H9 (cell line): ENCODE measurements around the gene OSBPL8. TPM values are rescaled to one million over a fixed set of nuclear protein-coding genes. Genes with fewer than 3 reads are reported as not detected.
"Not testable (repeated sequence)": the region's sequence is repeated elsewhere in the genome, so short reads cannot be mapped to it uniquely, and the experiment has no call there.

Source experiments
- DNase-seq: peaks from one replicate; pipeline ENCODE4 v3.0.0-alpha.2; 2017
- H2AFZ ChIP-seq: one replicate; pipeline ENCODE4 v1.6.1; 2013; ENCODE audit warnings: mild to moderate bottlenecking, low read length, control low read depth, moderate library complexity
- H2AK5ac ChIP-seq: 2 replicates; pipeline ENCODE4 v1.6.1; 2013; ENCODE audit warnings: low read length, control low read depth, mixed read lengths; ENCODE audit not compliant: insufficient read length
- H2BK120ac ChIP-seq: one replicate; pipeline ENCODE4 v1.6.1; 2013; ENCODE audit warnings: low read depth, mild to moderate bottlenecking, low read length, control low read depth, inconsistent platforms; ENCODE audit not compliant: poor library complexity, severe bottlenecking
- H2BK12ac ChIP-seq: 2 replicates; pipeline ENCODE4 v1.6.1; 2013; ENCODE audit warnings: low read length, control low read depth, mixed read lengths, low read depth; ENCODE audit not compliant: insufficient read length
- H2BK15ac ChIP-seq: 2 replicates; pipeline ENCODE4 v1.6.1; 2013; ENCODE audit warnings: low read depth, low read length, control low read depth
- H2BK20ac ChIP-seq: one replicate; pipeline ENCODE4 v1.6.1; 2013; ENCODE audit warnings: low read depth, mild to moderate bottlenecking, low read length, control low read depth, inconsistent platforms; ENCODE audit not compliant: poor library complexity, severe bottlenecking
- H2BK5ac ChIP-seq: 2 replicates; pipeline ENCODE4 v1.6.1; 2013; ENCODE audit warnings: low read length, control low read depth, mixed read lengths; ENCODE audit not compliant: insufficient read length
- H3K14ac ChIP-seq: 2 replicates; pipeline ENCODE4 v1.6.1; 2013; ENCODE audit warnings: low read length, control low read depth; ENCODE audit not compliant: insufficient read depth
- H3K18ac ChIP-seq: 2 replicates; pipeline ENCODE4 v1.6.1; 2013; ENCODE audit warnings: low read depth, mild to moderate bottlenecking, mixed read lengths, low read length, control low read depth; ENCODE audit not compliant: insufficient read length
- H3K23ac ChIP-seq: 2 replicates; pipeline ENCODE4 v1.6.1; 2013; ENCODE audit warnings: low read length, control low read depth, mixed read lengths, low read depth; ENCODE audit not compliant: insufficient read length
- H3K23me2 ChIP-seq: 2 replicates; pipeline ENCODE4 v1.6.1; 2013; ENCODE audit warnings: low read depth, mild to moderate bottlenecking, mixed read lengths, low read length, control low read depth; ENCODE audit not compliant: insufficient read length, poor library complexity, severe bottlenecking
- H3K27ac ChIP-seq: 2 replicates; pipeline ENCODE4 v1.5.1; 2013; ENCODE audit warnings: low read length, control low read depth, mixed read lengths, low read depth; ENCODE audit not compliant: insufficient read length
- H3K27me3 ChIP-seq: 2 replicates; pipeline ENCODE4 v1.6.1; 2013; ENCODE audit warnings: low read length, control low read depth, inconsistent platforms; ENCODE audit not compliant: insufficient read depth
- H3K4ac ChIP-seq: 2 replicates; pipeline ENCODE4 v1.6.1; 2013; ENCODE audit warnings: low read depth, mild to moderate bottlenecking, control low read depth, inconsistent platforms, low read length, moderate library complexity
- H3K4me1 ChIP-seq: 2 replicates; pipeline ENCODE4 v1.6.1; 2013; ENCODE audit warnings: low read length, control low read depth, inconsistent platforms; ENCODE audit not compliant: insufficient read depth
- H3K4me2 ChIP-seq: 2 replicates; pipeline ENCODE4 v1.6.1; 2013; ENCODE audit warnings: low read length, control low read depth, mixed read lengths; ENCODE audit not compliant: insufficient read length, insufficient read depth
- H3K56ac ChIP-seq: 2 replicates; pipeline ENCODE4 v1.6.1; 2013; ENCODE audit warnings: low read depth, mild to moderate bottlenecking, mixed read lengths, low read length, control low read depth; ENCODE audit not compliant: insufficient read length
- H3K79me1 ChIP-seq: 2 replicates; pipeline ENCODE4 v1.6.1; 2013; ENCODE audit warnings: low read depth, mild to moderate bottlenecking, moderate library complexity, low read length, control low read depth, inconsistent platforms; ENCODE audit not compliant: insufficient read depth, poor library complexity, severe bottlenecking
- H3K79me2 ChIP-seq: 2 replicates; pipeline ENCODE4 v1.6.1; 2013; ENCODE audit warnings: low read length, control low read depth, inconsistent platforms; ENCODE audit not compliant: insufficient read depth
- H3K9ac ChIP-seq: 2 replicates; pipeline ENCODE4 v1.6.1; 2013; ENCODE audit warnings: low read length, control low read depth, mixed read lengths; ENCODE audit not compliant: insufficient read length; ENCODE audit errors: extremely low read depth
- H3K9me3 ChIP-seq: one replicate; pipeline ENCODE4 v1.6.1; 2013; ENCODE audit warnings: low read depth, low read length, inconsistent platforms; ENCODE audit not compliant: control insufficient read depth
- H3T11ph ChIP-seq: one replicate; pipeline ENCODE4 v1.6.1; 2013; ENCODE audit warnings: mild to moderate bottlenecking, low read length, control low read depth, inconsistent platforms
- H4K20me1 ChIP-seq: one replicate; pipeline ENCODE4 v1.6.1; 2013; ENCODE audit not compliant: control insufficient read depth, insufficient read length, insufficient read depth
- H4K5ac ChIP-seq: 2 replicates; pipeline ENCODE4 v1.6.1; 2013; ENCODE audit warnings: low read depth, mild to moderate bottlenecking, mixed read lengths, low read length, control low read depth; ENCODE audit not compliant: insufficient read length
- H4K8ac ChIP-seq: replicated peaks from 2 replicates; pipeline ENCODE4 v1.6.1; 2013; ENCODE audit warnings: low read length, control low read depth, mixed read lengths, low read depth; ENCODE audit not compliant: insufficient read length
- H4K91ac ChIP-seq: 2 replicates; pipeline ENCODE4 v1.6.1; 2013; ENCODE audit warnings: low read depth, mild to moderate bottlenecking, moderate library complexity, mixed read lengths, low read length, control low read depth; ENCODE audit not compliant: insufficient read length
- H3K27ac Mint-ChIP-seq, 3 experiments: 2 replicates in 2 of 3; 3 replicates in 1 of 3; pipeline ENCODE4 v1.8.0; 2020 to 2021; ENCODE audit warnings: mixed read lengths in 3 of 3, mild to moderate bottlenecking in 1 of 3, moderate library complexity in 1 of 3
- H3K27me3 Mint-ChIP-seq: 2 replicates; pipeline ENCODE4 v1.8.0; 2021; ENCODE audit warnings: low read depth, mild to moderate bottlenecking, moderate library complexity, mixed read lengths
- H3K36me3 Mint-ChIP-seq, 3 experiments: 2 replicates in 2 of 3; 3 replicates in 1 of 3; pipeline ENCODE4 v1.8.0; 2020 to 2021; ENCODE audit warnings: low read depth in 3 of 3, mixed read lengths in 3 of 3; ENCODE audit not compliant: insufficient read depth in 1 of 3
- H3K4me1 Mint-ChIP-seq, 2 experiments: 2 replicates each; pipeline ENCODE4 v1.8.0; 2020; ENCODE audit warnings: mixed read lengths in 2 of 2
- H3K4me3 Mint-ChIP-seq, 2 experiments: 2 replicates in 1 of 2; 3 replicates in 1 of 2; pipeline ENCODE4 v1.8.0; 2020 to 2021; ENCODE audit warnings: mild to moderate bottlenecking in 2 of 2, mixed read lengths in 2 of 2, moderate library complexity in 1 of 2
- H3K9me3 Mint-ChIP-seq, 2 experiments: 2 replicates in 1 of 2; 3 replicates in 1 of 2; pipeline ENCODE4 v1.8.0; 2020; ENCODE audit warnings: mild to moderate bottlenecking in 2 of 2, mixed read lengths in 2 of 2, moderate library complexity in 1 of 2
- CTCF ChIP-seq: fragments of 200-600 bp; sonication (generic); conservative IDR thresholded peaks from 3 replicates; pipeline ENCODE4 v1.8.0; 2021; ENCODE audit warnings: antibody characterized with exemption, mild to moderate bottlenecking
- WGBS: extraction: QIAGEN DNeasy Blood & Tissue Kit; methylation state at CpG from one replicate; pipeline ENCODE4 v1.1.7; 2013; ENCODE audit warnings: missing lambda C conversion rate, low lambda C conversion rate, mixed read lengths; ENCODE audit not compliant: insufficient read length; ENCODE audit errors: extremely low coverage; 5-methylcytosine and 5-hydroxymethylcytosine counted together
- total RNA-seq: library from RNA; stranded (reverse); gene quantifications from 2 replicates; pipeline ENCODE4 v1.2.1, GENCODE V29; 2021

Gene OSBPL8
- total RNA-seq, 1 experiment from 2014 or later = 61.2 TPM

- no peaks in the 10 kb centered on the region for H3K9me3 ChIP-seq
- H3K56ac ChIP-seq = no peak overlapping the region
- H3K4ac ChIP-seq = no peak overlapping the region
- Mint-ChIP-seq H3K9me3 (no peaks in the 10 kb centered on the region), H3K4me1 (no peaks in the 10 kb centered on the region; a peak in 1 of 4 replicates), H3K36me3 (peaks cover 24 to 54% (median 54%) of the 10 kb centered on the region in 3 experiments), H3K27me3 (no peaks in the 10 kb centered on the region), H3K4me3 (no peak overlapping the region), H3K27ac (no peak overlapping the region)
- no peaks in the 10 kb centered on the region for H3K23me2 ChIP-seq
- no peak overlapping the region for H2BK12ac ChIP-seq
- H2BK15ac ChIP-seq = no peak overlapping the region
- no peaks in the 10 kb centered on the region for H3K79me1 ChIP-seq
- H3K9ac ChIP-seq = no peak overlapping the region
- H4K20me1 ChIP-seq = no peaks in the 10 kb centered on the region
- H3K4me1 ChIP-seq = no peaks in the 10 kb centered on the region
- no peak overlapping the region for H4K5ac ChIP-seq
- H3T11ph ChIP-seq = no peak overlapping the region
- no peak overlapping the region for H4K91ac ChIP-seq
- no peaks in the 10 kb centered on the region for H3K79me2 ChIP-seq
- H2AFZ ChIP-seq = no peak overlapping the region
- H3K14ac ChIP-seq = no peak overlapping the region
- no peak overlapping the region for H3K23ac ChIP-seq
- no peak for DNase-seq
- no CpG with 5 or more reads among the region's 1 CpG for WGBS
- H2BK20ac ChIP-seq = no peak overlapping the region
- H3K4me2 ChIP-seq = no peak overlapping the region
- TF ChIP-seq CTCF = no peak
- H2BK120ac ChIP-seq = no peak overlapping the region
- H2AK5ac ChIP-seq = no peak overlapping the region
- no peak overlapping the region for H3K18ac ChIP-seq
- no peak overlapping the region for H3K27ac ChIP-seq
- no peak overlapping the region for H4K8ac ChIP-seq
- H2BK5ac ChIP-seq = no peak overlapping the region
- no peaks in the 10 kb centered on the region for H3K27me3 ChIP-seq
These were observed 193.4 kb downstream of the OSBPL8 start for GRCh38 chr12:76366163-76366562.

GRCh38 chr12:76364131-76364530 is 195.4 kb downstream of the OSBPL8 start:
- H3K27me3 Mint-ChIP-seq, H4K91ac ChIP-seq: not testable (repeated sequence)
- WGBS = no CpG with 5 or more reads among the region's 5 CpGs

More at GRCh38 chr12:76364131-76364530, 195.4 kb downstream of the OSBPL8 start:
- not testable (repeated sequence) for H3K4ac ChIP-seq, H3K4me2 ChIP-seq, H3K27ac Mint-ChIP-seq, H3K79me1 ChIP-seq, H2BK120ac ChIP-seq, H2BK5ac ChIP-seq, H3K23me2 ChIP-seq, H2AFZ ChIP-seq, H3T11ph ChIP-seq, H3K9me3 ChIP-seq, H3K14ac ChIP-seq, H3K9ac ChIP-seq, H3K4me3 Mint-ChIP-seq, H2BK20ac ChIP-seq, H3K27me3 ChIP-seq, H2BK15ac ChIP-seq, H3K23ac ChIP-seq, H3K79me2 ChIP-seq, H2BK12ac ChIP-seq, H3K9me3 Mint-ChIP-seq, H3K4me1 ChIP-seq, H3K56ac ChIP-seq, H3K27ac ChIP-seq, DNase-seq, H3K18ac ChIP-seq, H4K8ac ChIP-seq, H2AK5ac ChIP-seq, H4K5ac ChIP-seq, H3K4me1 Mint-ChIP-seq, H4K20me1 ChIP-seq
- H3K36me3 Mint-ChIP-seq = peaks cover 20 to 59% (median 47%) of the 10 kb centered on the region in 3 experiments
